ENCODE results near the gene PHACTR1.

PHACTR1 gene

DNA sequence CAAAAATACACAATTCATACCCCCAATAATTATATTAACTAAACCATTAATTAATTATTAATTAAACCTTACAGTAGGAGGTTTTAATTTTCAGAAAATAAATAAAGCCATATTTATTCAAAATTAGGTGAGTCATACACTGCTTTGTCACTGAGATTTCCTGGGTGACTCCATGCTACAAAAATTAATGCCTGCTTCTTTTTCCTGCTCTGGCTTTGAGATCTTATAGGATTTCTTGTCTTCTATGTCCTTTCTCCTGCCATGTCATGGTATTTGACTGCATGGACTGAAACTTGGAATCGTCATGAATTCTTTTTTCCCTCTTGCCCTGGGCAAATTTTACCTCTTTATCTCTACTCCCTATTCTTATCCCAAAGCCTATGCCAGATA lies 133.2 kb downstream of the PHACTR1 start:
- no peak for DNase-seq (ENCODE audit: low read depth)

DNA sequence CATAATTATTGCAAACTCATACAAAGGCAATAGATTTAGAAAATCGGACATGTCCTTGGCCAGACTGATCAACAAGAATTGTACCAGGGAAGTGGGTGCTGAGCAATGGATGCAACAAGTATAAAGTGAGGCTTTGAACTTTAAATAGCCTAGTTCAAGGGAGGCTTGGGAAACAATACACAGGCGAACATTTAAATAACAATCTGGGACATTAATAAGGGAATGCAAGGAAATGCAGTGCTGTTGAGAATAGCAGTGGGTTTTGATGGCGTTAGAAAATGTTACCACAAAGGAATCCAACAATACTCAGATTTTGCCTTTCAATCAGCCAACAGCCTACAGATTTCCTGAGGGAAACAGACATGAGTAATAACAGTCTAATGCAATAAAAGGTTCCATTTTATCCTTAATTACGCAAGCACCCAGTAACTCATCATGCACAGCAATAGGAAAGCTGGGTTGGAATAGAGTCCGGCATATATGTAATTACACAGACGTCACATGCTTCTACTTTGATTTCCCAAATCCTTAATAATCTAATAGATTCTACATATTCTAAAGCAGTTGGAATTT lies 134.6 kb downstream of the PHACTR1 start:
- DNase-seq (ENCODE audit: low read depth) = no peak

DNA sequence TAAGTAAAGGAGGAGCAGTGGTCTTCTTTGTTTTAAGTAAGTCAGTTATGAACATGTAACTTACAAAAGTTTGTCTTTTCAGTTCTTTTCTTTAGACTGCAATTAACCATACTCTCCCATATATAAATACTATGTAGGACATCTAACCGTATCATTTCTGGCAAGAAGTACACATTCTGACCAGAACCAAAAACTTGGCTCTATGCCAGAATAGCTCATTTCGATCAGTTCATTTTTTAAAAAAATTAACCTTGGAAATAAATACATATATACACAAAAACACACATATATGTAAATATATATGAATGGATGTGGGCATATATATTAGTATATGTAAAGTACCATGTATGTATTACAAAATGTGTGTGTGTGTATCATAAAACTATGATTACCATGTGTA lies 145.0 kb downstream of the PHACTR1 start:
- DNase-seq (ENCODE audit: low read depth) = no peak

DNA sequence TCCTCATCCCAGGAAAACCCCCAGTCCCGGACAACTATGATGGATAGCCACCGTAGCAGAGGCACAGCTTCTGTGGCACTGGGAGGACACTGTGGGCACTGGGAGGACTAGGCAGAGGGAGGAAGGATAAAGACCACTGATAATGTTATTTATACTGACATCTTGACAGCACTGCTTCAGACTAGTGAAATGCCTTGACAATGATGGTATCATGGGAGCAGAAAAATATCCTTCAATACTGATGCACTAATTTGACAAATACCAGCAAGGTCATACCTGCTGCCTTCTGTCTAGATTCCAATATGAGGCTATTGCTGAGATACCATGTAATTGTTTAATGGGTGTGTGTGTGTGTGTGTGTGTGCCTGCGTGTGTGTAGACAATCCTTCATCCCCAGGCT lies 148.6 kb downstream of the PHACTR1 start:
- no peak for DNase-seq (ENCODE audit: low read depth)

GRCh38 chr6:12865671-12866181 lies 149.2 kb downstream of the PHACTR1 start:
- DNase-seq (ENCODE audit: low read depth) = no peak

DNA sequence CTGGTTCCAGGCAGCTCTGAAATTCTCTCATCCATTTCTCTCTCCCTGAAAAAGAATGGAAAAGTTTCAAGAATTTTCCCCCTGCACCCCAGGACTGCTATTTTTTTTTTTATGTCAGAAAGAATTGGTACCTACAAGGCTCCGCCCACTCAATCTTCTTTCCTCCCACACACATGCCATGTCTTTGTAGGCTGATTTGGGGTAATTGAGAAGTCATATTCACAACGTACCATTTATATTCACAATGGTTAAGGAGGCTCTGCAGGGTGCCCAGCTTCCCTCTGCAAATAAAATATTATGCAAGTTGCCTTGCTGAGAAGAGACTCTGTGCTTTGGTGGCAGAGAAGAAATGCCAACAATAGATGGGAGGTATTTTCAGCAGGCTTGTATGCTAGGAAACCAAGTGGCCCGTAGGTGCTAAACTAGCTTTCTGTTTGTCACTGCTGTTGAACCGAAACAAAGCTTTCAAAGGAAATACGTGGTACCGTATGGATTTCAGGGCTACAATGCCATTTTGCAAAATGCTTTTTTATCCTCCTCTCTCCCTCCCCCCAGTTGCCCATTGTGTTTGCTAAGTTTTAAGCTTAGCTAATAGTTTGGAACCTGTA lies 150.0 kb downstream of the PHACTR1 start:
- DNase-seq (ENCODE audit: low read depth) = no peak

DNA sequence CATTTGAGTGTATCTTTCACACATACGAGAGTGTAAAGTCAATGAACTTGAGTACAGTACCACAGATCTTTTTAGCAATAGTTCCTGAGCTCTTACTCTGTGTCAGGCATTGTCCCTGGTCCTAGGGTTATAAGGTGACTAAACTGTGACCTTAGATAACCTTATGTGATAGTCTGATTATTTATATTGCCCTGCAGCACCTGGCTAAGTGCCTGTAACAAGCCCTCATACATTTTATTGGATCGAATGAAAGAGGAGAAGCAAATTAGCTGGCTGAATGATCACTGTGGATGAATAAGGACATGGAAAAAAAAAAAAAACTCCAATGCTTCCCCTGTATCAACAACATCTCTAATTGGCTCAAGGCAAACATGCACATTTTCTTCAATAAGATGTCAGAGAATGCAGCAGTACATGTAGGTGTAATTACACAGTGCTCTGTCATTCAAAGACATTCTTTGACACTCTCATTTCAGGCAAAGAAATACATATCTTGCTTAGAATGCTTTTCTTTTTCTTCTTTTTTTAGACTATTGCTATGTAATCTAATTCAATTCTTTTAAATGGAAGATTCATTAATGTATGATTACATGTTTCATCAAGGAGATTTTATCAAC lies 153.4 kb downstream of the PHACTR1 start:
- DNase-seq (ENCODE audit: low read depth) = no peak

DNA sequence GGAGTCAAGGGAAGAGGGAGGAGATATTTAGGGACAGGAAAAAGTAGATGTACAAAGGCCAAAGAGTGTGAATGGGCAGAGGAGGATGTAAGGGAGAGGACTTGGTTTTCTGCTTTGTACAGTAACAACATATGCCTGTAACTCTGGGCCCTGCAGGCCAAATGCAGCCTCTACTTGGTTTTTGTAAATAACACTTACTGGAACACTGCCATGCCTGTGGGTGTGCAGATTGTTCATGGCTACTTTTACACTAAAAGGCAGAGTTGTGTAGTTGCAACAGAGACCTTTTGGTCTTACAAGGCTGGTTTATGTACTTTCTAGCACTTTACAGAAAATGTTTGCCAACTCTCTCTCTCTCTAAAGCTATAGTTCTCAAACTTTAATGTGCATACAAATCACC lies 157.1 kb downstream of the PHACTR1 start:
- DNase-seq (ENCODE audit: low read depth) = no peak

DNA sequence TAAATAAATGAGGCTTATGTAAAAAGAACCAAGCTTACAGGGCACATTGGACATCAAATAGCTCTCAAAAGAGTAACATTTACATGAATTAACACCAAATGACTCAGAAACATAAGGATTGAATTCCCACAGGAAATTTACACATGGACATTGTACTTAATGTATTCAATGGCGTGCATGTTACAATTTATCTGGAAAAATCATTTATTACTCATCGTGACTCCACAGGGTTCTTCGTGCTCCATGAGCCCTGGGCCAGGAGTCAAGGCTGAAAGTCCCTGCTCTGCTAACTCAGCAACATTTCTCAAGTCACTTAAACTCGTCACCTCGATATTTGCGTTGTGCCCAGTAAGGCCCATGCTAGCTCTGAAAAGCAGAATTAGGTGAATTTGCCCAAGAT lies 158.5 kb downstream of the PHACTR1 start:
- no peak for DNase-seq (ENCODE audit: low read depth)

DNA sequence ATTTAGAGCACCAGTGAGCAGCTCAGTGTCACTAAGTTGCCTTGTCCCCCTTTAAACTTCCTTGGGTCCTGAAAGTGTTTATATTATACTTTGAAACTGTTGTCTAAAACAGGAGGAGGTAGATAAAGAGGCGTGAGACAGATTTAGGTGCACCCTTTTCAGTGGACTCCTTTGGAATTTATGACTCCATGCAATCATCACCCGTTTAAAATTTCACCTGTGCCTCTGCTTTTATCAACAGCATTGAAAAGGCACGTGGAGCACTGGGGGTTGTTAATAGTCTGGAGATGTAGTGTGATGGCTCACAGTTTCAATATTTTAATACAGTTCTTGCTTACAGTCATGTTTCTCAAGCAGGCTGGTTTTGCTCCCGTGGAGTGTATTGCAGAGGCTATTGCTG lies 162.2 kb downstream of the PHACTR1 start:
- no peak for DNase-seq (ENCODE audit: low read depth)

GRCh38 chr6:12882761-12883290 lies 166.3 kb downstream of the PHACTR1 start:
- DNase-seq (ENCODE audit: low read depth) = no peak

DNA sequence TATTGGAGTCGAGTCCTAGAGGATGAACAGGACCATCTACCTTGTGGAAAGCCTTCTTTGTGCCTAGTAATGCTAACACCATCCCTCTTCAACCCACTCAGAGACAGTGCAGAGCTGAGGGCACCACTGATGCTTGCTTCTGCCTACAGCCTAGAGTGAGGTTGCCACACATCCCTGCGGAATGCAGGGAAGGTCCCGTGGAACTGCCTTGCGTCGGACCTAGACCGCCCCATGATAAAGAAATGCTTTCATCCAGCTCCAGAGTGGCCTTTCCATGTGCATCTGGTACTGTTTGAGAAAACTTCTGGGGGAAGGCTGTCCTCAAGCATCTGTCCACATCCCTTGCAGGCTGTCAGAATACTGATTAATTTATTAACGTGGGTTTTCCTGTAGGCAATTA lies 168.4 kb downstream of the PHACTR1 start:
- no peak for DNase-seq (ENCODE audit: low read depth)

- no peak for DNase-seq (ENCODE audit: low read depth)
Observed at GRCh38 chr6:12886961-12887775, 170.6 kb downstream of the PHACTR1 start.

- DNase-seq (ENCODE audit: low read depth) = no peak
Observed at GRCh38 chr6:12890171-12890790, 173.7 kb downstream of the PHACTR1 start.

GRCh38 chr6:12891595-12891994 lies 175.0 kb downstream of the PHACTR1 start:
- no peak for DNase-seq (ENCODE audit: low read depth)

- DNase-seq (ENCODE audit: low read depth) = no peak
Observed at GRCh38 chr6:12892151-12892550, 175.6 kb downstream of the PHACTR1 start.

DNA sequence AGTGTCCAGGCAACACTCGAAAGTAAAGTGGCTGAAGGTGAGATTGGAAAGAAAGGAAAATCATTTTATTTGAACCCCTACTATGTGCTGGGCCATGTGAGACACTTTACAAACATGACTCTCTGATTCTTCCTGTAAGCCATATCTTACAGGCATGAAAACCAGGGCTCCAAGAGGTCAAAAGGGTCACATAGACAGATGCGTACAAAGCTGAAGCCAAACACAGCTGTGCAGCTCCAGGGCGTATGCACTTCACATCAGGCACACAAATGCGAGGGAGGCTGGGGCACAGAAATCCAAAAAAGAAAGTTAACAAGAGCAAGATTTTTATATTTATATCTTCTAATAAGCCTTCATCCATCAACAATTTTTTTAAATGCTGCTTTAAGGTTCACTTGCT lies 176.5 kb downstream of the PHACTR1 start:
- DNase-seq (ENCODE audit: low read depth) = no peak

- no peak for DNase-seq (ENCODE audit: low read depth)
Observed at GRCh38 chr6:12895721-12896120, 179.2 kb downstream of the PHACTR1 start.

DNA sequence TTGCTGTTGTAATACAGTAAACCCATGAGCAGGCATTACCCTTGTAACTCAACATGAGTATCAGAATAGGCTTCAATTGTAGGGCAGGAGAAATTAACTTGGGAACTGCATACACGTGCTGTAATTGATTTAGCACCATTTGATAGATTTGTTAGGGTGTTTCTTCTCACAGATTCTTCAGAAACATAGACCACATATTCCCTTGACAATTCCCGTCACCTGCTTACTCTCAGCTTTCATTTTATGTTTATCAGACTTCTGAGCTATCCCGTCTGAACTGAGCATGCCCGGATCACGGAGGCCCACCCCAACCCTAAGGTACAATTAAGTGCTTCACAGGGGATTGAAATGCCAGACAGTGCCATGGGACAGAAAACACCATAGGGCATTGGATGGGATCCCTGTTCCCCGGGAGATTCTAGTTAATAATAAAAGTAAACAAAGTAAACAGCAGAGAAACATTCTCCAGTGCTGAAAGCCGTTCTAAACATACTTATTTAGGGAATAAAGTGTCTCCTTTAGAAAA lies 179.7 kb downstream of the PHACTR1 start:
- no peak for DNase-seq (ENCODE audit: low read depth)

- DNase-seq (ENCODE audit: low read depth) = no peak
Observed at GRCh38 chr6:12898603-12899002, 182.0 kb downstream of the PHACTR1 start.

DNA sequence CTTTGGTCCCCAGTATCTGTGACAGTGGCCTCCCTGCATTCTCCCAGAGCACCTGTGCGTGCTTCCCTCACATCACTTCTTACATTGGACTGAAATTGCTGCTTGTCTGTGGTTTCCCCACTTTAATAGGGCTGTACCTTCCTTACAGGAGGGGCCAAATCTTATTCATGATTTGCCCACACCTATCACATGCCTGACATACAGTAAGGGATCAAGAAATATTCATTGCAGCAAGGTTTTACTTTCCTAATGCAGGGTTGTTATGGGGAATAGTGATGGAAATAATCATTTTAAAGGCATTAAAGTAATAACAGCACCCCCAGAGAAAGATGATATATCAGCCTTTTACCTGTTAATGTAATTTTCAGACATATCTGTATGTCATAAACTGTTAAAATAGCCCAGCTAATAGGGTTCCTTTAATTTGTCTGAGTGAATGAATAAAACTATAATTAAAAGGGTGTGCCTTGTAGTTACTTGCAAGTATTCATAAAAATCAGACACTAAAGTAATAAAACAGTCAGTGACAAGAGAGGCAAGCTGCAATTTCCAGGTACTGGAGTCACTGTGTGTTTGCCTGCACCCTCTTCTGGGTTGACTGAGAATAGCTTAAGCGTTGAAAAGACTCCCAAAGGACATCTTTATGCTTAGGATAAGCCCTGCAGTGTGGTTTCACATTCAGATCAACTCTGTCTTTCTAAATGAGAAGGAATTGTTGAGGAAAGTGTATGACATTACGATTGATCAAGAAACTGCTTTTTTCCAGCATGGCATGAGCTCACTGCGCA lies 182.7 kb downstream of the PHACTR1 start:
- DNase-seq (ENCODE audit: low read depth) = no peak
